ENCODE measurements around the gene ALS2.

DNA sequence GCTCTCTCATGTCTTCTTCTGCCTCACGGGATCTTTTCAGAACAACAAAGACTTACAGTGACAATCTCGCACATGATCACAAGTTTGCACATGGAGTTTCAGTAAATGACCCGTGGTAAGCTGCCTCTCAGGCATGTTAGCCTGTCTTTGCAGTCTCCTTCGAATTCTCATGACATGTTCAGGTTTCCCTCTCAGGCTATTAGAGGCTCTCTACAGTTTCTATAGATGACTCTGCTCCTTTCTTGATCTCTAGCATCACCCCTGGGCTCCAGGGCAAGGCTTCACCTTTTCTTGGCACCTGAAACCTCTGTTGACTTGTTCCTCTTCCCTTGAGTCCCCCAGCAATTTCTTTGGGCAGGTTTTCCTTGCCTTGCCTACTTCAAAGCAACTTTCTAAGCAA is 105.3 kb downstream of the ALS2 start:
- TF ChIP-seq, protein P1, sequence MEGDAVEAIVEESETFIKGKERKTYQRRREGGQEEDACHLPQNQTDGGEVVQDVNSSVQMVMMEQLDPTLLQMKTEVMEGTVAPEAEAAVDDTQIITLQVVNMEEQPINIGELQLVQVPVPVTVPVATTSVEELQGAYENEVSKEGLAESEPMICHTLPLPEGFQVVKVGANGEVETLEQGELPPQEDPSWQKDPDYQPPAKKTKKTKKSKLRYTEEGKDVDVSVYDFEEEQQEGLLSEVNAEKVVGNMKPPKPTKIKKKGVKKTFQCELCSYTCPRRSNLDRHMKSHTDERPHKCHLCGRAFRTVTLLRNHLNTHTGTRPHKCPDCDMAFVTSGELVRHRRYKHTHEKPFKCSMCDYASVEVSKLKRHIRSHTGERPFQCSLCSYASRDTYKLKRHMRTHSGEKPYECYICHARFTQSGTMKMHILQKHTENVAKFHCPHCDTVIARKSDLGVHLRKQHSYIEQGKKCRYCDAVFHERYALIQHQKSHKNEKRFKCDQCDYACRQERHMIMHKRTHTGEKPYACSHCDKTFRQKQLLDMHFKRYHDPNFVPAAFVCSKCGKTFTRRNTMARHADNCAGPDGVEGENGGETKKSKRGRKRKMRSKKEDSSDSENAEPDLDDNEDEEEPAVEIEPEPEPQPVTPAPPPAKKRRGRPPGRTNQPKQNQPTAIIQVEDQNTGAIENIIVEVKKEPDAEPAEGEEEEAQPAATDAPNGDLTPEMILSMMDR (IDR thresholded peaks at IDR 0.05), result no peak
- TF ChIP-seq POLR2AphosphoS5 (IDR thresholded peaks at IDR 0.05; ENCODE audit: low read depth, low read length), result no peak
- no peak for TF ChIP-seq REST (IDR thresholded peaks at IDR 0.05; ENCODE audit: insufficient read depth in 1 of 2, low read depth in 2 of 2, low read length in 1 of 2)
- no peak for TF ChIP-seq TCF7L2 (IDR thresholded peaks at IDR 0.05; ENCODE audit: low read depth, low read length)
- TF ChIP-seq SIN3A (IDR thresholded peaks at IDR 0.05; ENCODE audit: borderline replicate concordance, insufficient read depth, low read depth, low read length), result no peak

Data from Panc1 (cell line).